Peyer's patch (tissue), 4 donors: Measurements from ENCODE around the gene OLFM2.

Experiments used
- POLR2A ChIP-seq, 2 donors: fragments of 450-650 bp; IDR thresholded peaks; one replicate each; pipeline ENCODE4 v1.5.1; 2017; ENCODE audit warnings: antibody characterized with exemption in 2 of 2, mild to moderate bottlenecking in 2 of 2, moderate library complexity in 2 of 2
- TF ChIP-seq, protein P1 (sequence below), 6 experiments: fragments of 450-650 bp in 4 of 6; fragments of 200-600 bp in 2 of 6; sonication (generic) in 1 of 6; IDR thresholded peaks; one replicate each; pipeline ENCODE4 v1.5.1; 2017 to 2019; ENCODE audit warnings: antibody characterized with exemption in 6 of 6, mild to moderate bottlenecking in 3 of 6, moderate library complexity in 1 of 6

DNA sequence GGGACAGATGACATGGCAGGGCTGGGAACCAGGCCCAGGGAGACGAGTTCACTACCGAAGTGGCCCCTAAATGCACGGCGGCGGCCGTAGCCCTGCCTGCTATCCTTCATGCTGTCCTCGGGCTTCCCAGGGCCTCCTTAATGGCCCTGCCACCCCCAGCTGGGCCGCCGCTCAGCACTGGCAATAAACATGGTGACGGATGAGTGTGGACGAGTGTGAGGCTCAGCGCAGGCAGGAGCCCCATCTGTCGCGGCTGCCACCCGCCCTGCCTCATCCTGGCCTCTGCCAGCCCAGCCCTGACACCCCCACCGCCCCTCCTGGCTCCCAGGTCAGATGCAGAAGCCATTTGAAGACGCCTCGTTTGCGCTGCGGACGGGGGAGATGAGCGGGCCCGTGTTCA is 87.6 kb downstream of the OLFM2 start:
- TF ChIP-seq POLR2A (IDR thresholded peaks at IDR 0.05) = no peak
- TF ChIP-seq, protein P1, sequence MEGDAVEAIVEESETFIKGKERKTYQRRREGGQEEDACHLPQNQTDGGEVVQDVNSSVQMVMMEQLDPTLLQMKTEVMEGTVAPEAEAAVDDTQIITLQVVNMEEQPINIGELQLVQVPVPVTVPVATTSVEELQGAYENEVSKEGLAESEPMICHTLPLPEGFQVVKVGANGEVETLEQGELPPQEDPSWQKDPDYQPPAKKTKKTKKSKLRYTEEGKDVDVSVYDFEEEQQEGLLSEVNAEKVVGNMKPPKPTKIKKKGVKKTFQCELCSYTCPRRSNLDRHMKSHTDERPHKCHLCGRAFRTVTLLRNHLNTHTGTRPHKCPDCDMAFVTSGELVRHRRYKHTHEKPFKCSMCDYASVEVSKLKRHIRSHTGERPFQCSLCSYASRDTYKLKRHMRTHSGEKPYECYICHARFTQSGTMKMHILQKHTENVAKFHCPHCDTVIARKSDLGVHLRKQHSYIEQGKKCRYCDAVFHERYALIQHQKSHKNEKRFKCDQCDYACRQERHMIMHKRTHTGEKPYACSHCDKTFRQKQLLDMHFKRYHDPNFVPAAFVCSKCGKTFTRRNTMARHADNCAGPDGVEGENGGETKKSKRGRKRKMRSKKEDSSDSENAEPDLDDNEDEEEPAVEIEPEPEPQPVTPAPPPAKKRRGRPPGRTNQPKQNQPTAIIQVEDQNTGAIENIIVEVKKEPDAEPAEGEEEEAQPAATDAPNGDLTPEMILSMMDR (IDR thresholded peaks at IDR 0.05) = no peak
